IPS DF 4.7 (cell line): Measurements from ENCODE around the gene SEMA5B.

Experiments
- DNase-seq: peaks from one replicate; pipeline ENCODE4 v3.0.0-alpha.2; 2013; ENCODE audit warnings: low spot score; ENCODE audit errors: extremely low read depth

SEMA5B gene

DNA sequence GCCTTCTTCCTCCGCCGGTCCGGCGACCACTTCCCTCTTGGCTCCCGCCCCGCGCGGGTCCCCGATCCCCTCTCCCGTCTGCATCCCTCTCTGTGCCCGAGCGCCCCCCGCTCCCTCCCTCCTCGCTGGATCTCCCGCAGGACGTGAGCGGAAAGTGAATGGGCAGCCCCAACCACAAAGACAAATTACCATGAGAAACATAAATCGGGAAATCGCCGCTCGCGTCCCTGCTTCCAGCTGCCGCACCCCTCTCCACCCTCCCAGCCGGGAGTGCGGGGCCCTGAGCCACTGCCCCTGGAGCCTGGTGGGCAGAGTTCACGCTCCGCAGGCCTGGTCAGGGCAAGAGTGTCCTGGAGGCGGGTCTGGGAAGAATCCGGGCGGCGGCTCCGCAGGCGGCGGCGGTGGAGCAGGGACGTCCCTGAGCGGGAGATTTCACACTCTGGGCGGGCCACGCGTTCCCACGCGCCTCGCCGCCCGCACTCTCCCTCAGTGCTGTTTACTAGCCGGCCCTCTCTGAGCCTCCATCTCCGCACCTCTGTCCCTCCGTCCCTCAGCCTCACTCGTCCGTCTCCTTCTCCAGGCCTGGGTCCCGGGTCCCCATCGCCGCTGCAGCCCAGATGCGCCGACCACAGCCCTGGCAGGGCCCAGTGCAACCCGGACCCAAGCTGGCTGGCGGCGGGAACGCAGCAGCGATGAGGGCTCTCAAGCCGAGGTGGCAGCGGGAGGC, 835 bp downstream of the SEMA5B start:
- no peak for DNase-seq

GRCh38 chr3:123025642-123026521, 1.7 kb downstream of the SEMA5B start:
- DNase-seq: no peak

- DNase-seq: no peak
These were observed 3.5 kb downstream of the SEMA5B start for GRCh38 chr3:123024056-123024455.

DNA sequence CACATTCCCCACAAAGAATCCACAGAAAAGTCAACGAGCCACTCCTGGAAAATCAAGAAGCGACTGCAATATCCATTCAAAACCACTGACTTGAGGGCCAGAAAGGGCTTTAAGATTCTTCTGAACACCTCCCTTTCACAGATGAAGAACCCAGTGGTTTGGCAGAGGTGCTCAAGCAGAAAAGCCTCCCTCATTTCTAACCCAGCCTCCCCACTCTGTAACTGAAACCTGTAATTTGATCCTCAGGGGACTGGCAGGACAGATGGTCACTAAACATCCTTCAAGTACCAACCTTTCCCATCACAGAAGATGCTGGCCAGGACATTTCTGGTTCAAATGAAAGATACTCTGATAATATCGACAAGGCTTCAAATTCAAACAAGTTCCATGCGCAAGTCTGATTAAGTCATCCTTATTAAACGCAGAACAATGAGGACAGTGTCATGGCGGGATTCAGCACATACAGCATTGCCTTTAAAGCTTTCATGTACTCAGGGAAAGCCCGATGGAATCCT, 5.5 kb downstream of the SEMA5B start:
- no peak for DNase-seq

GRCh38 chr3:123021388-123021787, 6.2 kb downstream of the SEMA5B start:
- no peak for DNase-seq

GRCh38 chr3:123020709-123021108, 6.9 kb downstream of the SEMA5B start:
- no peak for DNase-seq

GRCh38 chr3:123019591-123019990, 8.0 kb downstream of the SEMA5B start:
- DNase-seq: no peak

GRCh38 chr3:123019161-123019560, 8.4 kb downstream of the SEMA5B start:
- DNase-seq: no peak

- no peak for DNase-seq
These were observed 8.9 kb downstream of the SEMA5B start for GRCh38 chr3:123018683-123019082.

- DNase-seq: no peak
These were observed 12.0 kb downstream of the SEMA5B start for GRCh38 chr3:123015596-123015995.

- DNase-seq: no peak
These were observed 13.7 kb downstream of the SEMA5B start for GRCh38 chr3:123013876-123014275.

DNA sequence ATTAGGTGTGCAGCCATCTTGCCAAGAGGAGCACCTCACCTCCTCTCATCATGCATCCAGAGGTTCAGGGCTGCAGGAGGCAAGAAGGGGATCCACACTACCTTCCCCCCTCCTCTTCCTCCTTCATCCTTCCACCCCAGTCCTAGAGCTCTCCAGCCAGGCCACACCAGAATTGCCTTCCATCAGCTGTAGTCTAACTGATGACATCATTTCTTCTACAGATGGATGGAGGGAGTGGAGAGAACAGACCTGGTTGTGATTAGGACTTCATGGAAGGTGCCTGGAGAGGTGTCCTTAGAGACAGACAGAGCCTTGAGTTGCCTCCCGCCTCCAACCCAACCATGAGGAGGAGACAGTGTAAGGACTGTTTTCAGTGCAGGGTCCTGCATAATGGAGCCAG, 14.9 kb downstream of the SEMA5B start:
- DNase-seq: no peak

DNA sequence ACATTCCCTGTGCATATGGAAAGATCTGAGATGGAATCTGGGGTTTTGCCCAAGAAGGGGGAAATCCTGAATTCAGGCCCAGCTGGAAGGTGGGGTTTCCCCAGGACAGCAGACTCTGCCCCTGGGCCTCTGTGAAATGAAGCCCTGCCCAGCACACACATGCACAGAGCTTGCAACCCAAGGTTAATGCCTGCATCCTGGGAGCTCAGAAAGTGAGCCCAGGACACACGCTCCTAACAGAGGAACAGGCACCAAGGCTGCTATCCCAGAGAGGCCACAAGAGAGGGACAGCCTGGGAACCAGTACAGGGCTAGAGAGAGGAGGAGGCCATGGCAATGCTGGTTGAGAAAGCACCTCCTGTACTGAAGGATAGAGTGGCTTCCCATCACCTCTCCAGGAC, 16.1 kb downstream of the SEMA5B start:
- DNase-seq: no peak

DNA sequence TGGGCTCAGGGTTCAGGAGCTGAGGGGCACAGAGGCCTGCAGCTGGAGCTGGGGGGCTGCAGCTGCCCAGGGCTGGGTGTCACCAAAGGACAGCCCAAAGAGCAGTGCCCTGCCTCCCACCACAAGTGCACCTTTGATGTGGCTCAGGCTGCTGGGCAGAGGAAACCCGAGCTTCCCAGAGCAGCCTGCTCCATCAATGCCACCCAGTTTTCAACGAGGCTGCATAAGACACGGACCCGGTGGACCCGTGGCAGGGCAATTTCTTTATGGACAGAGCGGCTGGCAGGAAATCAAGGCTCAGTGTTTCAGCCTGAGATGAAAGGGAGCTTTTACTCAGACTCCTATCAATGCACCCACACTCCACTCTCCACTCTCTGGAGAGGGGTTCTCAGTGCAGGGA, 18.7 kb downstream of the SEMA5B start:
- no peak for DNase-seq

DNA sequence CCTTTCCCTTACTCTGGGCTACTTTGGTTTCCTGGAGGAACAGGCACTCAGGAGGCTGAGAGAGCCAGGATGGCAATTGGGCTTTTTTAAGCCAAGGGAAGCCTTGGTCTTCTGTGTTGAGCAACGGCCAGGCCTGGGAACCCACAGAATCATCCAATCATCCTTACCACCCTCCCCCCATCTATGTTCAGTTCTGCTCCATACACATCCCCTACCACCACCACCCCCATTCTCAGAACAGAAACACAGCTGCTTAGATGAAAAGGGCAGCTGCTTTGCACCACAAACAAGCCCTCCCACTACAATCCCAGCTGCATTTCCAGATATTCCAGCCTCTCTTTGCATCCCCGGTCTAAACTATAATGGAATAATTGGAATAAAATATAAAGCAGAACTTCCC, 21.0 kb downstream of the SEMA5B start:
- no peak for DNase-seq

DNA sequence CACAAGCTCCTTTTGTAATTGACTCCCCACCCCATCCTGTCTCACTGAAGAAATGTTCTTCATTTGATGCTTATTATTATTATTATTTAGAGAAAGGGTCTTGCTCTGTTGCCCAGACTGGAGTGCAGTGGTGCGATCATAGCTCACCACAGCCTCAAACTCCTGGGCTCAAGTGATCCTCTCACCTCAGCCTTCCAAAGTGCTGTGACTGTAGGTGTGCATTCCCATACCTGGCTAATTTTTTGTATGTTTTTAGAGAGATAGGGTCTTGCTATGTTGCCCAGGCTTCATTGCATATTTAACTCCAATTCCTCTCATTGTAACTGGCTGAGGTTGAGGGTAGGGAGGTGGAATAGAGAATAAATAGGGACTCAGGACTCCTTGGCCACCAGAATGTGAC, 22.3 kb downstream of the SEMA5B start:
- no peak for DNase-seq

GRCh38 chr3:123004201-123004918, 23.2 kb downstream of the SEMA5B start:
- DNase-seq: no peak

GRCh38 chr3:123002749-123003497, 24.6 kb downstream of the SEMA5B start:
- no peak for DNase-seq

- no peak for DNase-seq
These were observed 25.3 kb downstream of the SEMA5B start for GRCh38 chr3:123002100-123002748.

DNA sequence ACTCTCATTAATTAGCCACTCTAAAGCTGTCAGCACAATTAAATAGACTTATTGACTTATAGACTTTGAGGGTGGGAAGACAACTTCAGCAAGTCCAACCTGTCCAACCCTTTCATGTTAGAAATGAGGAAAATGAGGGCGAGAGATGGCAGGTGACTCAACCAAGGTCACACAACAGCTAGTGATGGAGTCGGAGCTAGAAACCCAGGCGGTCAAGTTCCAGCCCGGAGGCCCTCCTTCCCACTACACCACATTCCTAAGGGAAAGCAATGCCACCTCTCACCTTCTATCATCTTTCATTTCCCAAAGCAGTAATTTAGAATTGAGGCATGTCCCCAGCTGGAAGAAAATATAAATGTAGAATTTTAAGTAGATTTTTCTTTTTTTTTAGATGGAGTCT, 28.7 kb downstream of the SEMA5B start:
- DNase-seq: no peak

- DNase-seq: no peak
These were observed 29.4 kb downstream of the SEMA5B start for GRCh38 chr3:122998206-122998605.
